Activated CD4-positive, alpha-beta T cell treated with anti-CD3 and anti-CD28 coated beads, Interleukin-2, amount 10 ng/mL, durations not matched to agents 7 days and 5 days (primary cell): ENCODE data around the gene CCL23. TPM values are rescaled to one million over a fixed set of nuclear protein-coding genes. Genes with fewer than 3 reads are reported as not detected.

Source experiments
- CTCF ChIA-PET: fragments of 350-600 bp; sonication (Branson Sonifier 250); formaldehyde crosslinking; loops from one replicate; lab custom pipeline; 2021; ENCODE audit warnings: antibody characterized with exemption; lab: Charles Lee
- POLR2A ChIA-PET: fragments of 350-600 bp; sonication (Branson Sonifier 250); formaldehyde crosslinking; loops from one replicate; lab custom pipeline; 2021; ENCODE audit warnings: antibody characterized with exemption; lab: Charles Lee
- DNase-seq: peaks from one replicate; pipeline ENCODE4 v3.0.0-alpha.2; 2020
- H3K27ac Mint-ChIP-seq: one replicate; pipeline ENCODE4 v1.8.0; 2021; ENCODE audit warnings: mild to moderate bottlenecking, moderate library complexity, mixed read lengths
- H3K27me3 Mint-ChIP-seq: one replicate; pipeline ENCODE4 v1.8.0; 2021; ENCODE audit warnings: mixed read lengths
- H3K36me3 Mint-ChIP-seq: one replicate; pipeline ENCODE4 v1.8.0; 2021; ENCODE audit warnings: low read depth, mixed read lengths
- H3K4me1 Mint-ChIP-seq: one replicate; pipeline ENCODE4 v1.8.0; 2021; ENCODE audit warnings: mixed read lengths
- H3K4me3 Mint-ChIP-seq: one replicate; pipeline ENCODE4 v1.8.0; 2021; ENCODE audit warnings: mild to moderate bottlenecking, moderate library complexity, mixed read lengths
- H3K9me3 Mint-ChIP-seq: one replicate; pipeline ENCODE4 v1.8.0; 2021; ENCODE audit warnings: mixed read lengths
- total RNA-seq, 2 experiments: library from RNA; stranded (reverse); gene quantifications; one replicate each; pipeline ENCODE4 v1.2.3, GENCODE V29; 2021

CCL23 gene
- total RNA-seq, 2 experiments from 2014 or later, result not detected

DNA sequence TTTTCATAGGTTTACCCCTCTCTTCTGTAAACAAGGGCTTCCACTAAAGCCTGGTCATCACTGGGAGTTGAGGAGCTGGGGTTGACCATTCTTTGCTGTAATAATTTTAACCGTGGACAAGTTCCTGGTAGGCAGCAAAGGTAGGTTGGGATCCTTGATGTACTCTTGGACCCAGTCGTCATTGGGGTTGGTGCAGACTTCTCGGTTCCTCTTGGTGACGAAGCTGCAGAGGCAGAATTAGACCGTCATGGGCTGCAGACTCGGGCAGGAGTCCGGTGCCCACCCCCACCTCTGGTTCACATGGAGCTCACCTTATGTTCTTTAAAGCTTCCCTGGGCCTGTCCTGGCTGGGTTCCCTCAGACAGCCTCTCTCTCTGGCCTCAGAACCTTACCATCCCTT, 40.3 kb downstream of the CCL23 start:
- peaks cover 7% of the 10 kb centered on the region for H3K27me3 Mint-ChIP-seq
- no peak overlapping the region for H3K4me3 Mint-ChIP-seq
- ChIA-PET POLR2A (no interaction called here), CTCF (interaction anchor here (1.4 to 2.1 kb wide), 4 partner anchors 8 to 95 kb away, joined by 3 to 5 read pairs (median 5); no protein-coding TSS in a partner anchor)
- no peaks in the 10 kb centered on the region for H3K36me3 Mint-ChIP-seq
- no peak for DNase-seq
- no peak overlapping the region for H3K27ac Mint-ChIP-seq
- H3K9me3 Mint-ChIP-seq, result no peaks in the 10 kb centered on the region
- H3K4me1 Mint-ChIP-seq, result no peaks in the 10 kb centered on the region

DNA sequence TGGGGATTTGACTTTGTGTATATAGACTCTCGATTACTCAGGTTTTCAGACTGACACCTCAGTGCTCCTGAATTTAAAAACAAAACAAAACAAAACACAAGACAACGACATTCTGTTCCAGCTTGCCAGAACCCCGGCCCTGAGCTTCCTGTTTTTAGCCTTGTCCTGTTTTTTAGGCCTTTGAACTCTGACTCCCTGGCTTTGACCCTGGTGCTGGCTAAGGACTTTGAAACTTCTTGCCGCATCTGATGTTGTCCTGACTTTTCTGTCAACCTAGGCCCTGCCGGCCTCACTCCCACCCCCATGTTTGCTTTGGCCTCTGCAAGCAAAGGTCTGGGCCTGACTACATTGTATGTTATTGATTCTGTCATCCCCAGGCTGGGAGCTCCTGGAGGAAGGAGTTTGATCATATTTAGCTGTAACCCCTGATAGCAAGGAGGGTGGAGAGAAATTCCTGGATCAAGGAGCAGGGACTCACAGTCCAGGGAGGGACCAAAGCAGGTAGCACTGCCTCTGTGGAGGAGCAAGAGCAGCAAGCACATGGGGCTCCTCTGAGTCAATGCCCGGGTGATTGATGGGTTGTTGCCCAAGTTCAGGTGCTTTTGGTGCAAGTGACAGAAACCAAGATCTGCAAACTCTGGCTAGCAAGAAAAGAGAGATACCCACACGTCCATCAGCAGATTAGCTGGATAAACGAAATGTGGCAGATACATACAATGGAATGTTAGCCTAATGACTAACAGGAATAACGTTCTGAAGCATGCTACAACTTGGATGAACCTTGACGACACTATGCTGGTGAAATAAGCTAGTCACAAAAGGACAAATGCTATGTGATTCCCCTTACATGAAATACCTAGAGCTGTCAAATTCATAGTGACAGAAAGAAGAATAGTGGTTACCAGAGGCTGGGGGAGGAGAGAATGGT, 44.2 kb downstream of the CCL23 start:
- H3K9me3 Mint-ChIP-seq, result no peaks in the 10 kb centered on the region
- H3K4me1 Mint-ChIP-seq, result no peaks in the 10 kb centered on the region
- no peak overlapping the region for H3K4me3 Mint-ChIP-seq
- POLR2A ChIA-PET, result no interaction called here
- H3K36me3 Mint-ChIP-seq, result no peaks in the 10 kb centered on the region
- no peak overlapping the region for H3K27ac Mint-ChIP-seq
- no peak for DNase-seq
- H3K27me3 Mint-ChIP-seq, result peaks cover 6% of the 10 kb centered on the region
- CTCF ChIA-PET, result interaction anchor here (1.0 kb wide), 1 partner anchor 32 kb away, joined by 3 read pairs; no protein-coding TSS in a partner anchor

GRCh38 chr17:35972945-35973332, 44.8 kb downstream of the CCL23 start:
- ChIA-PET CTCF (interaction anchor here (1.0 kb wide), 1 partner anchor 33 kb away, joined by 3 read pairs; no protein-coding TSS in a partner anchor), POLR2A (no interaction called here)
- Mint-ChIP-seq H3K9me3 (no peaks in the 10 kb centered on the region), H3K27ac (no peak overlapping the region), H3K27me3 (peaks cover 6% of the 10 kb centered on the region), H3K36me3 (no peaks in the 10 kb centered on the region), H3K4me3 (no peak overlapping the region), H3K4me1 (no peaks in the 10 kb centered on the region)
- DNase-seq, result no peak

DNA sequence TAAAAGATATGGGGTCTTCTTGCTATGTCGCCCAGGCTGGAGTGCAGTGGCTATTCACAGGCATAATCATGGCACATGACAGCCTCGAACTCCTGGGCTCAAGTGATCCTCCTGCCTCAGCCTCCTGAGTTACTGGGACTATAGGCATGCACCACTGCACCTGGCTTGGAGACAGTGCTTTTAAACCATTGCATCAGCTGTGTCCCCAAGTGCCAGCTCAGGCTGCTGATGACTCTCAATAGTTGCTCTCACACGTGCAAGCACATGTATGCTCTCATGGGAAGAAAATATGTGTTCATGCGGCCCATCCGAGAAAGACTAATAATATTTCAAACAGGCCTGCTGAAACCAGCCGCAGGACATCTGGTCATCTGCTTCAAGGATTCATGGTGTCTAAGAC, 45.2 kb downstream of the CCL23 start:
- H3K36me3 Mint-ChIP-seq, result no peaks in the 10 kb centered on the region
- peaks cover 6% of the 10 kb centered on the region for H3K27me3 Mint-ChIP-seq
- H3K4me1 Mint-ChIP-seq, result no peaks in the 10 kb centered on the region
- DNase-seq, result no peak
- H3K4me3 Mint-ChIP-seq, result no peak overlapping the region
- H3K9me3 Mint-ChIP-seq, result no peaks in the 10 kb centered on the region
- H3K27ac Mint-ChIP-seq, result no peak overlapping the region
- CTCF ChIA-PET, result interaction anchor here (0.7 to 1.0 kb wide), 2 partner anchors 54 to 176 kb away, joined by 3 read pairs; no protein-coding TSS in a partner anchor
- POLR2A ChIA-PET, result no interaction called here

DNA sequence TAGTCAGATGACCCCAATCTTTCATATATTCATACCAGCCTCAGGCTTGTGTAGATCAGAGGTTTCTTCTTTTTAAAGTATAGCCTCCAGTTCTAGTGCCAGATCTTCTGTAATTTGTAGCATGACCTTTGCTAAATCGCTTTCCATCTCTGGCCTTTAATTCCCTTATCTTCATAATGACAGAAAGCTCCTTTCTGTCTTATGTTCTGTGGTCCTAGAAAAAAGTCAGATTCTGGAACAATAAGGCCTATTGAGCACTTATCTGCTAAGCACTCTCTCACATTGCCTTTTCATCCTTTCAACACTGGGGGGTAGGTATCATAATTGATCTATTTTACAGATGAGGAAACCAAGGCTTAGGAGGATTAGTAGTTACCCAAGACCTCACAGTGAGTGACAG, 45.7 kb downstream of the CCL23 start:
- CTCF ChIA-PET, result interaction anchor here (0.7 to 1.0 kb wide), 2 partner anchors 55 to 177 kb away, joined by 3 read pairs; no protein-coding TSS in a partner anchor
- no peaks in the 10 kb centered on the region for H3K36me3 Mint-ChIP-seq
- POLR2A ChIA-PET, result no interaction called here
- no peak overlapping the region for H3K27ac Mint-ChIP-seq
- no peaks in the 10 kb centered on the region for H3K4me1 Mint-ChIP-seq
- H3K9me3 Mint-ChIP-seq, result no peaks in the 10 kb centered on the region
- no peak overlapping the region for H3K4me3 Mint-ChIP-seq
- peaks cover 6% of the 10 kb centered on the region for H3K27me3 Mint-ChIP-seq
- no peak for DNase-seq

- Mint-ChIP-seq H3K27me3 (peaks cover 8% of the 10 kb centered on the region), H3K4me1 (no peaks in the 10 kb centered on the region), H3K4me3 (no peak overlapping the region), H3K9me3 (no peaks in the 10 kb centered on the region), H3K36me3 (no peaks in the 10 kb centered on the region), H3K27ac (no peak overlapping the region)
- POLR2A ChIA-PET, result no interaction called here
- peak; percentile 82 for DNase-seq
- CTCF ChIA-PET, result interaction anchor here (0.7 to 2.9 kb wide), 13 partner anchors 8 to 179 kb away, joined by 3 to 15 read pairs (median 3); no protein-coding TSS in a partner anchor
Measured at GRCh38 chr17:35969558-35970380, 48.0 kb downstream of the CCL23 start.

DNA sequence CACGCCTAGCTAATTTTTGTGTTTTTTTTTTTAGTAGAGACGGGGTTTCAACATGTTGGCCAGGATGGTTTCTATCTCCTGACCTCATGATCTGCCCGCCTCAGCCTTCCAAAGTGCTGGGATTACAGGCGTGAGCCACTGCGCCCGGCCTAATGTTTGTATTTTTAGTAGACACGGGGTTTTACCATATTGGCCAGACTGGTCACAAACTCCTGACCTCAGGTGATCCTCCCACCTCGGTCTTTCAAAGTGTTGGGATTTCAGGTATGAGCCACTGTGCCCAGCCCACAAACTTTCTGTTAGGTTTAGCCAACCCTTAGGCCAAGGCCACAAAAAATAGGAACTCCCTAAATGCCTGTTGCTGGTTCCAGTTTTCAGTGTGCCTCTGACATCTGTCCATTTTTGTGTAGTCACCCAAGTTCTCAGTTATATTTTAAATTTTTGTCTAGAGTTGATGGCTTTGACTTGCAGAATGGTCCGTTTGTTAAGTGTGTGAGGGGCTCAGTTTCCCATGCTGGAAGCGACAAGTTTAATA, 49.2 kb downstream of the CCL23 start:
- H3K36me3 Mint-ChIP-seq, result no peaks in the 10 kb centered on the region
- ChIA-PET CTCF (interaction anchor here (0.8 to 2.9 kb wide), 6 partner anchors 11 to 180 kb away, joined by 3 to 15 read pairs (median 3); no protein-coding TSS in a partner anchor), POLR2A (no interaction called here)
- no peak overlapping the region for H3K4me3 Mint-ChIP-seq
- H3K27ac Mint-ChIP-seq, result no peak overlapping the region
- H3K27me3 Mint-ChIP-seq, result peaks cover 16% of the 10 kb centered on the region
- H3K4me1 Mint-ChIP-seq, result no peaks in the 10 kb centered on the region
- H3K9me3 Mint-ChIP-seq, result no peaks in the 10 kb centered on the region
- no peak for DNase-seq

- Mint-ChIP-seq H3K9me3 (no peaks in the 10 kb centered on the region), H3K4me3 (no peak overlapping the region), H3K27me3 (peaks cover 16% of the 10 kb centered on the region), H3K27ac (no peak overlapping the region), H3K4me1 (no peaks in the 10 kb centered on the region), H3K36me3 (no peaks in the 10 kb centered on the region)
- ChIA-PET POLR2A (no interaction called here), CTCF (interaction anchor here (1.2 kb wide), 1 partner anchor 13 kb away, joined by 3 read pairs; no protein-coding TSS in a partner anchor)
- DNase-seq, result no peak
Measured at GRCh38 chr17:35965272-35965671, 52.5 kb downstream of the CCL23 start.

DNA sequence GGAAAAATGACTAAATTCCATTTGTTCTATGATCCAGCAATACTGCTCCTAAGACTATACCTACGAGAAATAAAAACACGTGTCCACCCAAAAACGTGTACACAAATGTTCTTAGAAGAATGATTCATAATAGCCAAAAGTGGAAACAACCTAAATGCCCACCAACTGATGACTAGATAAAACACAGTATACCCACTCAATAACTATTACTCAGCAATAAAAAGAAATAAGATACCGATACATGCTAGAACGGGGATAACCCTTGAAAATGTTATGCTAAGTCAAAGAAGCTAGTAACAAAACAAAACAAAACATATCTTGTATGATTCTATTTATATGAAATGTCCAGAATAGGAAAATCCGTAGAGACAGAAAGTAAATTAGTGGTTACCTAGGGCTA, 54.1 kb downstream of the CCL23 start:
- H3K27me3 Mint-ChIP-seq, result peaks cover 21% of the 10 kb centered on the region
- CTCF ChIA-PET, result no interaction called here
- POLR2A ChIA-PET, result no interaction called here

More for the DNA sequence above, 54.1 kb downstream of the CCL23 start:
- no peak for DNase-seq
- Mint-ChIP-seq H3K27ac (no peak overlapping the region), H3K9me3 (no peaks in the 10 kb centered on the region), H3K36me3 (no peaks in the 10 kb centered on the region), H3K4me1 (no peaks in the 10 kb centered on the region), H3K4me3 (no peak overlapping the region)

Other genes starting within 250 kb of the CCL23 start
- not detected for gene MMP28, start 222.3 kb downstream of the CCL23 start, total RNA-seq
- gene TAF15, start 208.5 kb downstream of the CCL23 start, total RNA-seq, result 100 to 1,000 TPM; 274 to 311 TPM
- under 1 TPM; 0.17 to 0.27 TPM for gene HEATR9, start 149.1 kb downstream of the CCL23 start, total RNA-seq
- gene CCL5, start 137.6 kb downstream of the CCL23 start, total RNA-seq, result 10 to 100 TPM; 68.7 to 81.3 TPM
- gene RDM1, start 87.2 kb downstream of the CCL23 start, total RNA-seq, result 1 to 10 TPM; 7.0 to 7.9 TPM
- gene LYZL6, start 74.3 kb downstream of the CCL23 start, total RNA-seq, result not detected
- gene CCL16, start 36.5 kb downstream of the CCL23 start, total RNA-seq, result not detected
- not detected for gene CCL14, start 31.2 kb downstream of the CCL23 start, total RNA-seq
- not detected for gene CCL15, start 16.4 kb downstream of the CCL23 start, total RNA-seq
- gene CCL18, start 46.3 kb upstream of the CCL23 start, total RNA-seq, result not detected
- 1 to 10 TPM; 3.7 to 4.1 TPM for gene CCL3, start 72.2 kb upstream of the CCL23 start, total RNA-seq
- 1 to 10 TPM; 2.8 to 3.9 TPM for gene CCL4, start 85.9 kb upstream of the CCL23 start, total RNA-seq
- 1 to 10 TPM; 2.4 to 3.3 TPM for gene TBC1D3B, start 158.7 kb upstream of the CCL23 start, total RNA-seq
- not detected for gene CCL3L1, start 178.8 kb upstream of the CCL23 start, total RNA-seq
- not detected for gene CCL4L2, start 193.1 kb upstream of the CCL23 start, total RNA-seq
- under 1 TPM; 0.72 to 0.96 TPM for gene TBC1D3I, start 246.6 kb upstream of the CCL23 start, total RNA-seq